ENCODE results near the gene CMC2.

The CMC2 gene

GRCh38 chr16:80988756-80989155 is 17.9 kb downstream of the CMC2 start (continued):
- TF ChIP-seq ZNF221 (tag by site-specific recombination; IDR thresholded peaks at IDR 0.05; ENCODE audit: borderline replicate concordance) (no peak), ZFHX2 (tag by site-specific recombination; conservative IDR thresholded peaks at IDR 0.05) (no peak)
- TF ChIP-seq, protein P1, sequence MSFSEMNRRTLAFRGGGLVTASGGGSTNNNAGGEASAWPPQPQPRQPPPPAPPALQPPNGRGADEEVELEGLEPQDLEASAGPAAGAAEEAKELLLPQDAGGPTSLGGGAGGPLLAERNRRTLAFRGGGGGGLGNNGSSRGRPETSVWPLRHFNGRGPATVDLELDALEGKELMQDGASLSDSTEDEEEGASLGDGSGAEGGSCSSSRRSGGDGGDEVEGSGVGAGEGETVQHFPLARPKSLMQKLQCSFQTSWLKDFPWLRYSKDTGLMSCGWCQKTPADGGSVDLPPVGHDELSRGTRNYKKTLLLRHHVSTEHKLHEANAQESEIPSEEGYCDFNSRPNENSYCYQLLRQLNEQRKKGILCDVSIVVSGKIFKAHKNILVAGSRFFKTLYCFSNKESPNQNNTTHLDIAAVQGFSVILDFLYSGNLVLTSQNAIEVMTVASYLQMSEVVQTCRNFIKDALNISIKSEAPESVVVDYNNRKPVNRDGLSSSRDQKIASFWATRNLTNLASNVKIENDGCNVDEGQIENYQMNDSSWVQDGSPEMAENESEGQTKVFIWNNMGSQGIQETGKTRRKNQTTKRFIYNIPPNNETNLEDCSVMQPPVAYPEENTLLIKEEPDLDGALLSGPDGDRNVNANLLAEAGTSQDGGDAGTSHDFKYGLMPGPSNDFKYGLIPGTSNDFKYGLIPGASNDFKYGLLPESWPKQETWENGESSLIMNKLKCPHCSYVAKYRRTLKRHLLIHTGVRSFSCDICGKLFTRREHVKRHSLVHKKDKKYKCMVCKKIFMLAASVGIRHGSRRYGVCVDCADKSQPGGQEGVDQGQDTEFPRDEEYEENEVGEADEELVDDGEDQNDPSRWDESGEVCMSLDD (tag by site-specific recombination; IDR thresholded peaks at IDR 0.05) = no peak

DNA sequence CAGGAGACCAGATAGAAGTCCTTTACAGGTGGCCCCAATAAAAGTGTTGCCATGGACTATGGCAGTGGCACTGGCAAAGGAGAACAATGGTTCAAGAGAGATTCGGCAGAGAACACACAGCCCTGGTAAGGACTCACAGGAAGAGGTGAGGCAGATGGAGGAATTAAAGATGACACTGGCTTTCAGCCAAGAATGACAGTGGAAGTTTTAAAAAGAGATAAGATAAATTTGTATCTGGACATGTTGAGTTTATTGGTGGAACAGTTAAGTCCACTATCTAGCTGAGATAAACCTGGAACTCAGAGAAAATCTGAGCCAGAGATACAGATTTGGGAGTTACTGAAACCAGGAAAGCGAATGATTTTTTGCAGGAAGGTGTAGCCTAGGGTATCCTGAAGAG is 20.1 kb downstream of the CMC2 start:
- Histone ChIP-seq H3K4me1 (ENCODE audit: control insufficient read depth, insufficient read depth, low read length) (peaks cover 23% of the 10 kb centered on the region), H3K27ac (ENCODE audit: extremely low read depth, low read depth, low read length) (no peak overlapping the region), H3K36me3 (ENCODE audit: control insufficient read depth in 2 of 2, insufficient read depth in 1 of 2, low read length in 2 of 2) (peaks cover 0 to 3% of the 10 kb centered on the region in 2 experiments; a peak in 2 of 3 replicates), H3K9me3 (ENCODE audit: control insufficient read depth, insufficient read depth, low read depth, low read length) (no peaks in the 10 kb centered on the region), H3K4me3 (ENCODE audit: low read depth, low read length) (no peak overlapping the region)
- CTCF ChIA-PET = interaction anchor here (0.7 to 2.7 kb wide), 3 partner anchors 12 to 1277 kb away, joined by 4 to 14 read pairs (median 11); no protein-coding TSS in a partner anchor
- POLR2A ChIA-PET = interaction anchor here (1.4 kb wide), 1 partner anchor 20 kb away, joined by 4 read pairs; the partner anchor contains the start of genes CENPN and CMC2
- TF ChIP-seq OVOL3 (tag by site-specific recombination; IDR thresholded peaks at IDR 0.05) (0 out of 2 replicates have a peak, but pooled peaks have one; percentile 46), ZXDB (tag by site-specific recombination; IDR thresholded peaks at IDR 0.05) (0 out of 2 replicates have a peak, but pooled peaks have one; percentile 32), ZSCAN16 (tag by site-specific recombination; IDR thresholded peaks at IDR 0.05) (no peak), BCL11A (tag by site-specific recombination; IDR thresholded peaks at IDR 0.05; ENCODE audit: low read depth) (no peak), ZNF366 (tag by site-specific recombination; conservative IDR thresholded peaks at IDR 0.05) (0 out of 2 replicates have a peak, but pooled peaks have one; percentile 19), ZBTB20 (tag by site-specific recombination; IDR thresholded peaks at IDR 0.05) (0 out of 2 replicates have a peak, but pooled peaks have one; percentile 13)

DNA sequence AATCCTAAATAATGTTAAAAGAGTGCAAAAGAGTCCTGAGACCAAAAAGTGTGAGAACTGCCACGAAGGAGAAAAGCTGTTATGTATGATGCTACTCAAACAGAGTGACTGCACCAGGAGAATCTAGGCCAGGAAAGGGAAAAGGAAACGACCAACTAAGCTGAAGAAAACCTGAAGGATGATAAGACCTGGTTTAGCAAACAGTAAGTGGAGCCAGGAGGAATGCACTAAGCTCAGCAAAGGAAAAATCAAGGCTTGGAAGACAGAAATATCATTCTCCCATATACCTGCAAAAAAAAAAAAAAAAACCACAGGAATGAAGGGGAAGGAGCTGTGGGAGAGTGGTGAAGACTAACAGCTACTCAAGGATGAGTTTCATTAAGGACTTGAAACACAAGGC is 21.1 kb downstream of the CMC2 start:
- no peak for TF ChIP-seq ZNF600 (tag by site-specific recombination; IDR thresholded peaks at IDR 0.05)
- TF ChIP-seq ZNF561 (tag by site-specific recombination; IDR thresholded peaks at IDR 0.05; ENCODE audit: borderline replicate concordance) = no peak
- TF ChIP-seq KLF17 (tag by site-specific recombination; IDR thresholded peaks at IDR 0.05) = no peak
- 0 out of 2 replicates have a peak, but pooled peaks have one; percentile 14 for TF ChIP-seq IKZF3 (tag by site-specific recombination; IDR thresholded peaks at IDR 0.05)
- no peak for TF ChIP-seq MYNN (tag by site-specific recombination; IDR thresholded peaks at IDR 0.05; ENCODE audit: borderline replicate concordance)
- no peak for TF ChIP-seq ZNF274 (IDR thresholded peaks at IDR 0.05; ENCODE audit: low read length)
- TF ChIP-seq ZNF274 (tag by site-specific recombination; IDR thresholded peaks at IDR 0.05; ENCODE audit: borderline replicate concordance) = no peak
- TF ChIP-seq SP2 (tag by site-specific recombination; IDR thresholded peaks at IDR 0.05) = no peak
- TF ChIP-seq BCL11B (tag by site-specific recombination; IDR thresholded peaks at IDR 0.05; ENCODE audit: low read depth) = no peak
- no peak for TF ChIP-seq PATZ1 (tag by site-specific recombination; IDR thresholded peaks at IDR 0.05)
- TF ChIP-seq PRDM1 (tag by site-specific recombination; IDR thresholded peaks at IDR 0.05) = peak; percentile 37; the same call in 1 of the 2 replicates
- H3K36me3 ChIP-seq (ENCODE audit: control insufficient read depth in 2 of 2, insufficient read depth in 1 of 2, low read length in 2 of 2) = peaks cover 0 to 2% of the 10 kb centered on the region in 2 experiments; a peak in 2 of 3 replicates
- H3K9me3 ChIP-seq (ENCODE audit: control insufficient read depth, insufficient read depth, low read depth, low read length) = no peaks in the 10 kb centered on the region
- POLR2A ChIA-PET = interaction anchor here (0.6 to 1.4 kb wide), 2 partner anchors 21 to 329 kb away, joined by 3 to 4 read pairs; partner anchors contain the start of genes CENPN, CMC2 and GAN
- H3K27ac ChIP-seq (ENCODE audit: extremely low read depth, low read depth, low read length) = no peak overlapping the region
- peaks cover 23% of the 10 kb centered on the region for H3K4me1 ChIP-seq (ENCODE audit: control insufficient read depth, insufficient read depth, low read length)
- CTCF ChIA-PET = interaction anchor here (2.7 kb wide), 1 partner anchor 11 kb away, joined by 14 read pairs; no protein-coding TSS in a partner anchor
- no peak overlapping the region for H3K4me3 ChIP-seq (ENCODE audit: low read depth, low read length)
